CD8-positive, alpha-beta memory T cell (primary cell): ENCODE data around the gene FHL2. TPM values are rescaled to one million over a fixed set of nuclear protein-coding genes. Genes with fewer than 3 reads are reported as not detected.
A peak's percentile ranks its signal among the peaks of the same experiment; 100 is the strongest.

ENCODE experiments used
- CTCF ChIA-PET: fragments of 350-600 bp; sonication (Branson Sonifier 250); formaldehyde crosslinking; loops from one replicate; lab custom pipeline; 2021; ENCODE audit warnings: antibody characterized with exemption; lab: Charles Lee
- POLR2A ChIA-PET: fragments of 350-600 bp; sonication (Branson Sonifier 250); formaldehyde crosslinking; loops from one replicate; lab custom pipeline; 2021; ENCODE audit warnings: antibody characterized with exemption; lab: Charles Lee
- DNase-seq, 5 donors: peaks; one replicate each; pipeline versions ENCODE4 v3.0.0 to v3.0.0-alpha.2; 2020 to 2022; ENCODE audit warnings: mixed read lengths in 1 of 5
- H3K27ac ChIP-seq: one replicate; pipeline ENCODE4 v1.7.0; 2013; ENCODE audit warnings: low read depth, mild to moderate bottlenecking, low read length, moderate library complexity
- H3K27me3 ChIP-seq: 2 replicates; pipeline ENCODE4 v1.7.0; 2013; ENCODE audit warnings: low read length, mild to moderate bottlenecking; ENCODE audit not compliant: insufficient read depth, poor library complexity, severe bottlenecking
- H3K36me3 ChIP-seq: 2 replicates; pipeline ENCODE4 v1.7.0; 2013; ENCODE audit warnings: mild to moderate bottlenecking, low read length, moderate library complexity; ENCODE audit not compliant: insufficient read depth
- H3K4me1 ChIP-seq: 2 replicates; pipeline ENCODE4 v1.7.0; 2013; ENCODE audit warnings: mild to moderate bottlenecking, low read length, moderate library complexity; ENCODE audit not compliant: insufficient read depth
- H3K4me3 ChIP-seq: 2 replicates; pipeline ENCODE4 v1.7.0; 2013; ENCODE audit warnings: mild to moderate bottlenecking, low read length
- H3K9me3 ChIP-seq: 2 replicates; pipeline ENCODE4 v1.7.0; 2013; ENCODE audit warnings: mild to moderate bottlenecking, low read length
- H3K27ac Mint-ChIP-seq, 8 donors: one replicate each; pipeline ENCODE4 v1.8.0; 2020 to 2021; ENCODE audit warnings: mixed read lengths in 8 of 8, mild to moderate bottlenecking in 6 of 8, inconsistent platforms in 3 of 8, moderate library complexity in 3 of 8
- H3K27me3 Mint-ChIP-seq, 2 donors: one replicate each; pipeline ENCODE4 v1.8.0; 2020 to 2021; ENCODE audit warnings: mixed read lengths in 2 of 2, mild to moderate bottlenecking in 1 of 2, moderate library complexity in 1 of 2
- H3K36me3 Mint-ChIP-seq, 3 donors: one replicate each; pipeline ENCODE4 v1.8.0; 2020 to 2021; ENCODE audit warnings: mixed read lengths in 3 of 3, inconsistent platforms in 1 of 3, mild to moderate bottlenecking in 1 of 3
- H3K4me1 Mint-ChIP-seq, 3 donors: one replicate each; pipeline ENCODE4 v1.8.0; 2020 to 2021; ENCODE audit warnings: mixed read lengths in 3 of 3, inconsistent platforms in 1 of 3, mild to moderate bottlenecking in 1 of 3
- H3K4me3 Mint-ChIP-seq, 7 donors: one replicate each; pipeline ENCODE4 v1.8.0; 2020 to 2021; ENCODE audit warnings: mixed read lengths in 7 of 7, mild to moderate bottlenecking in 6 of 7, moderate library complexity in 4 of 7, inconsistent platforms in 2 of 7
- H3K9me3 Mint-ChIP-seq, 5 donors: one replicate each; pipeline ENCODE4 v1.8.0; 2020 to 2022; ENCODE audit warnings: mixed read lengths in 5 of 5, mild to moderate bottlenecking in 3 of 5, moderate library complexity in 2 of 5, inconsistent platforms in 1 of 5
- polyA plus RNA-seq: library from polyadenylated mRNA; unstranded; fragments of 300-500 nt; fragmentation: Illumina TruSeq; gene quantifications from one replicate; pipeline ENCODE4 v1.2.3, GENCODE V29; 2021
- total RNA-seq, 2 experiments: library from RNA; stranded (reverse); gene quantifications; one replicate each; pipeline ENCODE4 v1.2.3, GENCODE V29; 2021

Gene FHL2
- total and polyA plus RNA-seq, 3 experiments from 2014 or later: 0.69 to 3.5 (median 3.3) TPM

DNA sequence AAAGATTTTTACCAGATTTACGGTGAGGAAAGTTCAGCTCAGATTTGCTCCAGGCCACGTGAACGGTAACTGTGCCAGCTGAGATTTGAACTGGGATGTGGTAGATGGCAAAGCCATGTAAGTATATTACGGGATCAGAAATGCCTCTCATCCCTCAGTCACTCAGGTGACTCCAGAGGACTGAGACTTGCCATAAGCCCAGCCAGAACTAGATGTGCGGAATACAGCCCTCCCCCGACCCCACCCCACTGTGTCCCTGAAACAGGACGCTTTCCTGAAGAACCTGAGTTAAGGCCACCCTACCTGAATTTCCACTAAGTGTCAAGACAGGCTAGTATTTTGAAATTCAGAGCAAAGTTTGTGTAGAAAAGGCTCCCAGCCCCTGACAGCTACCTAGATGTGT, 1.3 kb upstream of the FHL2 start:
- Mint-ChIP-seq H3K27me3 (peaks cover 8 to 52% of the 10 kb centered on the region in 2 donors), H3K4me3 (peak overlapping the region in 4 of 7 donors; percentile 1 to 53 (median 32)), H3K4me1 (peaks cover 4 to 8% (median 5%) of the 10 kb centered on the region in 3 donors), H3K36me3 (no peaks in the 10 kb centered on the region), H3K9me3 (no peaks in the 10 kb centered on the region), H3K27ac (no peak overlapping the region)
- CTCF ChIA-PET: interaction anchor here (1.2 kb wide), 1 partner anchor 15 kb away, joined by 3 read pairs; no protein-coding TSS in a partner anchor
- H3K4me3 ChIP-seq: no peak overlapping the region
- no peaks in the 10 kb centered on the region for H3K36me3 ChIP-seq
- no peaks in the 10 kb centered on the region for H3K9me3 ChIP-seq
- POLR2A ChIA-PET: no interaction called here
- peaks cover 12% of the 10 kb centered on the region for H3K4me1 ChIP-seq
- no peak for DNase-seq
- H3K27me3 ChIP-seq: peaks cover 6% of the 10 kb centered on the region
- H3K27ac ChIP-seq: no peak overlapping the region

DNA sequence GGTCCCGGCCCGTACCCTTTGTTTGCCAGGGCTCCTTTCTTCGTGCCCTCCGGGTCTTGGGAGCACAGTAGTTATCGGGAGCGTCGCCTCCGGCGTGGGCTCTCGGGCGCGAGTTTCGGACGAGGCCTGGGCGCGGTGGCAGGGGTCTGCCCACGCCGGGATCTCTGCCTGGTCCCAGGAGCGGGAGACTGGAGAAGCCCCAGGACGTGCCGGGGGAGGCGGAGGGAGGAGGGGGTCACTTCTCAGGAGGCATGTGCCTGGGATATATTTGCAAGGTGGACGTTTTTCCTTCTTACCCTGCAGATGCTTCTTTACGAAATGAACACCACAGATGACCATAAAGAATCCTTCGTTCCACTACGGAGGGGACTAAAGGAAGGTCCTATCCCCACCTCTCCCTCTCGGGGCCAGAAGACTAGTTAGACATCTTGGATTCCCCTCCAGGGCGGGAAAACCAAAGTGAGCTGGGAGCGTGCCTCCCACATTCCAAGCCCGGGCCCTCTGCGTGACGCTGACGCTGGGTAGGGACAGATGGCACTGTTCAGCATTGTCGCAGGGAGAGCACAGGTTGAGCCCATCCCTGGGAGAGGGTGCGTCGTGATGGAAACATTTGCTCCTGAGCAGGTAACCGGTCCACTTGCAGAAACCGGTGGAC, 483 bp upstream of the FHL2 start:
- POLR2A ChIA-PET: no interaction called here

DNA sequence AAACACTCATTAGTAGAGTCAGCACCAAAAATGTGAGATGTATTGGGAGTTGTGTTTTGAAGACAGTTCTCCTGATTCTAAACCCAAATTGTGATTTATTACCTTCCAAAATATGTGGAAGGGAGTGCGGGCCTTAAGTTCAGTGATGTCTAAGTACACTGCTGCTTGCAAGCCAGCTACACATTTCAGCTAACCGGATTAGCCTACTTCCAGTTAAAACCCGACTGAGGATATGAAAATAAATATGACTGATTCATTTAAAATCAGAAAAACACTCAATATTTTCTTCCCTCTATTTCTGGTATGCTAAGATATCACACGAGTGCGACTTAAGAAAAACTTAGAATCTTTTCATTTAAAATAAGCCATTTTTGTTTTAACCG, 907 bp downstream of the FHL2 start:
- Histone ChIP-seq H3K4me3 (peak overlapping the region; percentile 74), H3K9me3 (no peaks in the 10 kb centered on the region), H3K36me3 (no peaks in the 10 kb centered on the region), H3K4me1 (peaks cover 12% of the 10 kb centered on the region), H3K27ac (peak overlapping the region; percentile 54), H3K27me3 (peaks cover 6% of the 10 kb centered on the region)
- no peaks in the 10 kb centered on the region for H3K9me3 Mint-ChIP-seq
- POLR2A ChIA-PET: interaction anchor here (0.8 kb wide), 1 partner anchor 12 kb away, joined by 3 read pairs; no protein-coding TSS in a partner anchor
- H3K4me1 Mint-ChIP-seq: peaks cover 4 to 8% (median 5%) of the 10 kb centered on the region in 3 donors
- DNase-seq: no peak
- H3K27ac Mint-ChIP-seq: peak overlapping the region in 1 of 8 donors; percentile 85
- CTCF ChIA-PET: interaction anchor here (1.2 to 1.5 kb wide), 3 partner anchors 8 to 121 kb away, joined by 3 to 7 read pairs (median 3); no protein-coding TSS in a partner anchor
- H3K27me3 Mint-ChIP-seq: peaks cover 11 to 42% of the 10 kb centered on the region in 2 donors
- H3K36me3 Mint-ChIP-seq: no peaks in the 10 kb centered on the region
- peak overlapping the region; percentile 58 to 89 (median 83) for H3K4me3 Mint-ChIP-seq

More for the DNA sequence above, 483 bp upstream of the FHL2 start:
- Mint-ChIP-seq H3K27ac (peak overlapping the region in 1 of 8 donors; percentile 39), H3K4me1 (peaks cover 4 to 8% (median 5%) of the 10 kb centered on the region in 3 donors), H3K36me3 (no peaks in the 10 kb centered on the region), H3K9me3 (no peaks in the 10 kb centered on the region), H3K27me3 (peaks cover 8 to 47% of the 10 kb centered on the region in 2 donors), H3K4me3 (peak overlapping the region in 6 of 7 donors; percentile 22 to 62 (median 41))
- H3K36me3 ChIP-seq: no peaks in the 10 kb centered on the region
- H3K27me3 ChIP-seq: peaks cover 6% of the 10 kb centered on the region
- peaks cover 12% of the 10 kb centered on the region for H3K4me1 ChIP-seq
- H3K4me3 ChIP-seq: peak overlapping the region; percentile 74
- no peaks in the 10 kb centered on the region for H3K9me3 ChIP-seq
- H3K27ac ChIP-seq: no peak overlapping the region
- CTCF ChIA-PET: interaction anchor here (1.2 to 1.5 kb wide), 3 partner anchors 10 to 120 kb away, joined by 3 to 7 read pairs (median 3); no protein-coding TSS in a partner anchor
- DNase-seq: no peak

DNA sequence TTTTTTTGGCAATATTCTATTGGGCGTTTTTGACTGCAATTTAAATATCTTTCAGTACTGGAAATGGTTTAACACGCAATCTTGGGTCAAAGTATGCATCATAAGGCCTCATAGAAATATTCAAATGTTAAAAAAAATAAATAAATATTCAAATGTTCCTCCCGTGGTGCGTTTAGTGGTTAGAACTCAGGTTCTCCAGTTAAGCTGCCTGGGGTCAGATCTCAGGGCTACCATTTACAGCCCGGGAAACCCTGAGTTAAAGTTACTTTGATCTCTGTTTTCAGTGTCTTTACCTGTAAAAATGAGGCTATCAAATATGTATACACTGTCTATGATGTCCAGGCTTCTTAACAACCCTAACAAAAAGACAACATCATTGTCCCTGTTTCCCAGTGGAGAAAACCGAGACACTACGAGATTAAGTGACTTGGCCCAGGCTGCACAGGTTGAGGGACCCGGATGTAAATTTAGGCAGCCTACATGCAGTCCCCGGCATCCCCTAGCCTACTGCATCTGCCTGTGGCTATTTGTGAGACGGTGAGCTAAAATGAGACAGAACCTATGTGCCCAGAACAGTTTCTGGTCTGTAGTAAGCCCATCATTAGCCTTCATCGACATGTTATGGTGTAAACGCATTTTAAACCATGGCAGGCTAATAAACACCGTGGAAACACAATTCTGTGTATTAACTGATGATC, 1.7 kb downstream of the FHL2 start:
- H3K27ac Mint-ChIP-seq: no peak overlapping the region

DNA sequence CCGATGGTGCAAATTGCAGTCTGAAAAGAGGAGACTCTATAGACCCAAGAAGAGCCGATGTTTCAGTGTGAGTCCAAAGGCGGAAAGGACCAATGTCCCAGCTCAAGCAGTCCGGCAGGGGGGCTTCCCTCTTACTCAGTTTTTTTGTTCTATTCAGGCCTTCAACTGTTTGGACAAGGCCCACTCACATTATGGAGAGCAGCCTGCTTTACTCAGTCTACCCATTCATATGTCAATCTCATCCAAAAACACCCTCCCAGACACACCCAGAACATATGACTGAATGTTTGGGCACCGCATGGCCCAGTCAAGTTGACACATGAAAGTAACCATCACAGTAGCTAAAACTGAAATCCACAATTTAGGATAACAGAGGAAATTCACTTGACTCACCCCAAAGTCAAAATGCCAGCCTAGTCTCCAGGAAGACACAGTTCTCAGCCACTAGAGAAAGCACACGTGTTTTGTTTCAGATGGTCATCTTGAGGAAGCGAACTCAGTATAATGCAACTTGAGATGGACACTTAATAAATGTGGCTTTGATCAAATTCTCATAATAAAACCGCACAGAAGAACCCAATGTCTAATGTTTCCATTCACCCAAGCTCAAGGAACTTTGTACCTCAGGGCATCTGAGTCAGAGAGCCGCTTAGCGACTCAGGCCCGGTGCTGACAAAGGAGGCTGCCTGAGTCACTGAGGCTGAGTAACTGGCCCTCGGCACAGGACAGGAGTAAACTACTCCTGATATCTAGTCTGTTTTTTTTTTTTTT, 2.4 kb downstream of the FHL2 start:
- H3K9me3 ChIP-seq: no peaks in the 10 kb centered on the region
- H3K27ac Mint-ChIP-seq: peak overlapping the region in 1 of 8 donors; percentile 5
- no peaks in the 10 kb centered on the region for H3K9me3 Mint-ChIP-seq
- ChIA-PET CTCF (no interaction called here), POLR2A (no interaction called here)
- DNase-seq: no peak
- peaks cover 6% of the 10 kb centered on the region for H3K27me3 ChIP-seq
- no peaks in the 10 kb centered on the region for H3K36me3 ChIP-seq
- H3K27ac ChIP-seq: no peak overlapping the region
- peaks cover 12% of the 10 kb centered on the region for H3K4me1 ChIP-seq
- H3K4me1 Mint-ChIP-seq: peaks cover 4 to 8% (median 5%) of the 10 kb centered on the region in 3 donors
- H3K4me3 ChIP-seq: no peak overlapping the region
- H3K4me3 Mint-ChIP-seq: peak overlapping the region in 1 of 7 donors; percentile 8
- H3K27me3 Mint-ChIP-seq: peaks cover 11 to 38% of the 10 kb centered on the region in 2 donors
- H3K36me3 Mint-ChIP-seq: no peaks in the 10 kb centered on the region

More for the DNA sequence above, 1.7 kb downstream of the FHL2 start:
- Mint-ChIP-seq H3K4me1 (peaks cover 4 to 8% (median 5%) of the 10 kb centered on the region in 3 donors), H3K9me3 (no peaks in the 10 kb centered on the region), H3K36me3 (no peaks in the 10 kb centered on the region), H3K27me3 (peaks cover 11 to 38% of the 10 kb centered on the region in 2 donors), H3K4me3 (peak overlapping the region in 2 of 7 donors; percentile 46 to 58)
- no peak overlapping the region for H3K4me3 ChIP-seq
- ChIA-PET CTCF (interaction anchor here (1.5 kb wide), 1 partner anchor 69 kb away, joined by 3 read pairs; no protein-coding TSS in a partner anchor), POLR2A (no interaction called here)
- peaks cover 6% of the 10 kb centered on the region for H3K27me3 ChIP-seq
- peaks cover 12% of the 10 kb centered on the region for H3K4me1 ChIP-seq
- no peaks in the 10 kb centered on the region for H3K36me3 ChIP-seq
- no peaks in the 10 kb centered on the region for H3K9me3 ChIP-seq
- H3K27ac ChIP-seq: no peak overlapping the region
- no peak for DNase-seq

DNA sequence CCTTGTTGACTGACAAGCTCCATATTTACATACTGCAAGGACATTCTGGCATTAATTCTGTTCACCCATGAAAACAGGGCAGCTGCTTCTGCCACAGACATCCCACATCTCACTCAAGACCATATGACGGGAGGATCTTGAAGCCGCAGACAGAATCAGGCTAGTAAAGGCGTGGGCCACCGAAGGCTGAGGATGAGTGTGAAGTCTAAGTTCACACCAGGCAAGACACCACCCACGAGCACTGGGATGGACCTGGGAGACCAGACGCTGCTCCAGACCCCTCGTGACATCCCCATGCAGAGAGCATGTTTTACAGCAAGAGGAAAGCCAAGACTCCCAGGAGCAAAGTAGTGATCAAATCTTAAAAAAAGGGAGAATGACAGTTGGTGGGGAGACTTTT, 3.2 kb downstream of the FHL2 start:
- H3K9me3 ChIP-seq: no peaks in the 10 kb centered on the region
- H3K4me3 ChIP-seq: no peak overlapping the region
- no peak overlapping the region for H3K27ac Mint-ChIP-seq
- peaks cover 6% of the 10 kb centered on the region for H3K27me3 ChIP-seq
- no peak for DNase-seq
- peaks cover 4 to 8% (median 5%) of the 10 kb centered on the region in 3 donors for H3K4me1 Mint-ChIP-seq
- CTCF ChIA-PET: no interaction called here
- peaks cover 12% of the 10 kb centered on the region for H3K4me1 ChIP-seq
- peaks cover 11 to 38% of the 10 kb centered on the region in 2 donors for H3K27me3 Mint-ChIP-seq
- no peak overlapping the region for H3K27ac ChIP-seq
- no peaks in the 10 kb centered on the region for H3K9me3 Mint-ChIP-seq
- POLR2A ChIA-PET: no interaction called here
- H3K4me3 Mint-ChIP-seq: peak overlapping the region in 1 of 7 donors; percentile 8
- no peaks in the 10 kb centered on the region for H3K36me3 Mint-ChIP-seq
- no peaks in the 10 kb centered on the region for H3K36me3 ChIP-seq

DNA sequence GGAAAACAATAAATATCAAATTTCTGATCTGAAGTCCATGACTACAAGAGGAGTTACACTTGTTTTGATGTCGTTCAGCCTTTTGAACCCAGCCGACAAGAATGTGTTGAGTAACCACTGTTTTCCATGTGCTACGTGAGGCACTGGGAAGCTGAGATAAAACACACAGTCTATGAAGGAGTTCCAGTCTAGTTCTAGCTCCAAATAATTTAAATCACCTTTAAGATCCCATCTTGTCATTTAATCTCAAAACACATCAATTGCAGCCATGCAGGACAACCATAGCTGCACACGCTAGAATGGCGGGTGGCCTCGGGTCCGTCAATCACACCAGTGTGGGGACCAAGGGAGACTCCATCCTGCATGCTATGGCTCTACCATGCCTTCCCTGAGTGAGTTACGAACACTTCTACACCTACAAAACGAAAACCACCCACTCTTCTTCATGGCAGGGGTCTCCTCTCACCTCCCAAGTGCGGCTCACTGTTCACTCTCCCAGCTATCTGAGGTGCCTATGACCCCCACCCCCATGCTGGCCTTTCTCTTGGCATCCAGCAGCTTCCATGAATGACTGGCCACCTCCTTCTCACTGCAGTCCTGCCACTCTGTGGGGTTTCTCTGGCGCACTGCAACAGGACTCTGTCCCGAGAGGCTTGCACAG, 3.8 kb downstream of the FHL2 start:
- POLR2A ChIA-PET: no interaction called here
- no peak overlapping the region for H3K27ac Mint-ChIP-seq

More for the DNA sequence above, 3.8 kb downstream of the FHL2 start:
- Histone ChIP-seq H3K4me3 (no peak overlapping the region), H3K27ac (no peak overlapping the region), H3K9me3 (no peaks in the 10 kb centered on the region), H3K4me1 (peaks cover 12% of the 10 kb centered on the region), H3K27me3 (peaks cover 6% of the 10 kb centered on the region), H3K36me3 (no peaks in the 10 kb centered on the region)
- CTCF ChIA-PET: no interaction called here
- H3K9me3 Mint-ChIP-seq: no peaks in the 10 kb centered on the region
- no peak overlapping the region for H3K4me3 Mint-ChIP-seq
- peaks cover 11 to 33% of the 10 kb centered on the region in 2 donors for H3K27me3 Mint-ChIP-seq
- H3K4me1 Mint-ChIP-seq: peaks cover 4 to 8% (median 5%) of the 10 kb centered on the region in 3 donors
- H3K36me3 Mint-ChIP-seq: no peaks in the 10 kb centered on the region
- no peak for DNase-seq
